GM19035 (cell line): ENCODE data around the gene NIP7.
"Not testable (repeated sequence)": the region's sequence is repeated elsewhere in the genome, so short reads cannot be mapped to it uniquely, and the experiment has no call there.

Source experiments
- ATAC-seq: cut with Tn5 transposase; IDR thresholded peaks from one replicate; pipeline ENCODE4 v1.9.1; 2021; ENCODE audit not compliant: unreplicated experiment

Gene NIP7

DNA sequence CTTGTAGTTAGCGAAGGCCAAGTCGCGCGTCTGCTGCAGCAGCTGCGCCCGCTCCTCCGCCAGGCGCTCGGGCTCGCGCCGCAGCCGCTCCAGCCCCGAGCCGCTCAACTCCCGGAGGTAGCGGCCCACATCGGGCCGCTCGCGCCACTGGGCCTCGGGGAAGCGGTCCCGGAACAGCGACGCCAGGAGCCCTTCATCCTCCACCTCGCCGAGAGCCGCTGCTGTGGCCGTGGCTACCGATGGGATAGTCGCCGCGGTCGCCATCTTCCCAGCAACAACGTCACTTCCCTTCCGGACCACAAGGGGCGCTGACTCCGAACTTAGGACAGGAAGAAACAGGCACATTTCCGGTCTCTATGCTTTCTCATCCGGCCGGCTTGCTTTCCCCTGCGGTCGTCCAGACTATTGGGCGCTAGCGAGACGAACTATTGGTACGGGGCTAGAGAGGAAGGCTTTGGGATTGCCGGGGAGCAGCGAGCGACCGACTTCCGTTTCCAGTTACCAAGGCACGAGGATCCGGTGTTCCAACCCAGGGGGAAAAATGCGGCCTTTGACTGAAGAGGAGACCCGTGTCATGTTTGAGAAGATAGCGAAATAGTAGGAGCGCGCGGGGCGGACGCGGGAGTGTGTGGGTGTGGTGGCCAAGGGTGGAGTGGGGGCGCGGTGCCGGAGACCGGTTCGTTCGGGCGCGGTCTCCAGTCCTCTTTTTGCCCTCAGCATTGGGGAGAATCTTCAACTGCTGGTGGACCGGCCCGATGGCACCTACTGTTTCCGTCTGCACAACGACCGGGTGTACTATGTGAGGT lies at the start of gene NIP7, which contains the start of gene COG8:
Gene NIP7, plus strand, starts transcription at position 484 of the 806 bp plus-strand sequence. Its CDS starts 58 bp downstream, at position 542.
Gene COG8, minus strand, starts transcription at position 276 of the 806 bp plus-strand sequence. Its CDS starts 12 bp downstream, at position 264.
- peak; percentile 88 for ATAC-seq

DNA sequence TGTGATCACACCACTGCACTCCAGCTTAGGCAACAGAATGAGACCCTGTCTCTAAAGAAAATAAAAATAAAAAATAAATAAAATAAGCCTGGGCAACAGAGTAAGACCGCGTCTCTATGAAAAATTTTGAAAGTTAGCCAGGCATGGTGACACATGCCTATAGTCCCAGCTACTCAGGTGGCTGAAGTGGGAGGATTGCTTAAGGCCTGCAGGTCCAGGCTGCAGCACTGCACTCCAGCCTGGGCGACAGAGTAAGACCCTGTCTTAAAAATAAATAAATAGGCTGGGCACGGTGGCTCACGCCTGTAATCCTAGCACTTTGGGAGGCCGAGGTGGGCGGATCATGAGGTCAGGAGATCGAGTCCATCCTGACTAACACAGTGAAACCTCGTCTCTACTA lies 47.9 kb upstream of the NIP7 start:
- not testable (repeated sequence) for ATAC-seq

DNA sequence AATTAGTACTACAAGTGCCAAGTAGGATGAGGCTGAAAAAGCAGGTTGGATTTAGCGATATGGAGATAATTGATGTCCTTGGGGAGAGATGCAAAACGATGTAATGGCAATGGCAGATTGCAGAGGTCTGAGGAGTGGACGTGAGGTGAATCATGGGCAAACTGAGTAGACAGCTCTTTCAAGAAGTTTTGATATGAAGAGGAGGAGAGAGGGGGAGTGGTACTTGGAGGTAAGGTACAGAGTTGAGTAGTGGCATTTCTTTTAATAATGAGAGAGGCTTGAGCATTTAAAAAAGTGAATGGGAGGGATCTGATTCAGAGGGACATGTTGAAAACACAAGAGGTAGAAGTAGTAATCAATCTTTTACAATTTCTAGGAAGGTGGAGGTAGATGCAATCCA lies 46.2 kb upstream of the NIP7 start:
- no peak for ATAC-seq

DNA sequence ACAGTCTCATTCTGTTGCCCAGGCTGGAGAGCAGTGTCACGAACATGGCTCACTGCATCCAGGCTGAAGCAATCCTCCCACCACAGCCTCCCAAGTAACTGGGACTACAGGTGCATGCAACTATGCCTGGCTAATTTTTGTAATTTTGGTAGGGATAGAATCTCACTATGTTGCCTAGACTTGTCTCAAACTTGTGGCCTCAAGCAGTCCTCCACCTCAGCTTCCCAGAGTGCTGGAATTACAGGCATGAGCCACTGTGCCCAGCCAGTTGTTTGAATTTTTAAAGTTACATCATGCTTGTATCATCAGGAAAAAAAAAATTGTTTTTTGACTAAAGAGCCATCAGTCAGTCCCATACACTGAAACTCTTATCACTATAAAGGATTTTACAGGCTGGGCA lies 45.5 kb upstream of the NIP7 start:
- ATAC-seq, result no peak

DNA sequence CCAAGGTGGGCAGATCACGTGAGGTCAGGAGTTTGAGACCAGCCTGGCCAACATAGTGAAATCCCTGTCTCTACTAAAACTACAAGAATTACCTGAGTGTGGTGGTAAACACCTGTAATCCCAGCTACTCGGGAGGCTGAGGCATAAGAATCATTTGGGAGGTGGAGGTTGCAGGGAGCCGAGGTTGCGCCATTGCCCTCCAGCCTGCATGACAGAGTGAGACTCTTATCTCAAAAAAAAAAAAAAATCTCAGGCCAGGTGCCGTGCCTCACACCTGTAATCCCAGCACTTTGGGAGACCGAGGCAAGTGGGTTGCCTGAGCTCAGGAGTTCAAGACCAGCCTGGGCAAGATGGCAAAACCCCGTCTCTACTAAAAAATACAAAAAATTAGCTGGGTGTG lies 42.8 kb upstream of the NIP7 start:
- ATAC-seq, result not testable (repeated sequence)

DNA sequence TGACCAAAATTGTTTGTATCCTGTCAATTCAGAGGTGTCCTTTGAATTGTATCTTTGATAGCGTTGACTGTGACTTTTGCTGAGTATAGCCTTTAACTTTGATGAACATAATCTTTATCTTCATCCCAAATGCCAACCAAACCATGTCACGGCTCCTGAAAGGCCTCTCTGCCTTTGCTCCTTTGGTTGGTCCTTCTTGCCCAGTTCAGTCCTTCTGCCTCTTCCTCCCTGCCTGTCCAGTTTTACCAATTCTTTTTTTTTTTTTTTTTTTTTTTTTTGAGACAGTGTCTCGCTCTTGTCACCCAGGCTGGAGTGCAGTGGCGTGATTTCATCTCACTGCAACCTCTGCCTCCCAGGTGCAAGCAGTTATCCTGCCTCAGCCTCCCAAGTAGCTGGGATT lies 41.3 kb upstream of the NIP7 start:
- ATAC-seq, result no peak

DNA sequence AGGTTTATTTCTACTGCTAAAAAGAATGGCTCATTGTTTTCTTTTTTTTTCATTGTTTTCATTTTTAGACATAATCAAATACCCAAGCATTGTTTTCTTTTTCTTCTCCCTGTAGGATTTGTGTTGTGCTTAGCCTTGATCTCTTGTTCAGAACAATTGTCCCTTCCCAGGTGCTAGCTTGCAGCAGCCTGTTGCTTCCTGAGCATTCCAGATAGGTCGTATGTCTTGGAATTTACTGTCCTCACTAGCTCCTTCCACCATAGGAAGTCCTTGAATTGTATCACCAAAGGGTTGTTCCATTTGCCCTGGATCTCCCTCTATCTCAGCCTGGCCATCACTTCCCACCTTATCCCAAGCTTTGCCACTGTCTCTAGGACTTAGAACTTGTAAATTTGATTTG lies 38.4 kb upstream of the NIP7 start:
- no peak for ATAC-seq

DNA sequence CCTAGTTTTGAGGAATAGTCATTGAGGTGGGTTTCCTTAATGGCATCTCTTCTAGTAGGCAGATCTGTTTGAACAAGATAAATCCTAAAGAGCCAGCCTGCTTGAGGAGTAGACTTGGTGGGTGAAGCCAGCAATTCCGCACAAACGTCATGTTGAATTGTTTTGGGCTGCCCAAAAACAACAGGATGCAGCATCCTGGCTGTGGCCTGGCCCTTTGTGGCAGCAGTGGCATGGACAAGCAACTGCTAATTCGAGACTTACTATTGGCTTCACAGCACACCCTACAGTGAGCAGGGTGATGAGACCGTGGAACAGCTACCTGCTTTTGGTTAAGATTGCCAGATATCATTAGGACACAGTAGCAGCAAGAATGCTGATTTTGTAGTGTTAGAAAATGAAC lies 37.7 kb upstream of the NIP7 start:
- no peak for ATAC-seq

DNA sequence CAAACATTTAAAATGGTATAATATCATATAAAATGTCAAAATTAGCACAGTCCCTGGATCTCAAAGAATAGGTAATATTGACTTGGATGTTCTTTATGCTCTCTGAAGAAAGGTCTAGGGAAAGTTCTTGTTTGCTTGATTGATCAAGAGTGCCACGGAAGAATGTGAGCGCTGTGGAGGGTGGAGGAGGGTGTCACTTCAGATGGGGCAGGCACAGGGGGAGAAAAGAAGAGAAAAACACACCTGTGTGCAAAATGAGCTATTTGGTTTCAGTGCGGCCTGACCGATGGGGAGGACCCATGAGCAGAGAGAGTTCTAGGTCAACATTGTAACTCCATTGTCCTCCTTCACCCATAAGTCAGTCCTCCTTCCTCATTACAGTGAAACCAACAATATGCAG lies 37.3 kb upstream of the NIP7 start:
- ATAC-seq, result no peak

DNA sequence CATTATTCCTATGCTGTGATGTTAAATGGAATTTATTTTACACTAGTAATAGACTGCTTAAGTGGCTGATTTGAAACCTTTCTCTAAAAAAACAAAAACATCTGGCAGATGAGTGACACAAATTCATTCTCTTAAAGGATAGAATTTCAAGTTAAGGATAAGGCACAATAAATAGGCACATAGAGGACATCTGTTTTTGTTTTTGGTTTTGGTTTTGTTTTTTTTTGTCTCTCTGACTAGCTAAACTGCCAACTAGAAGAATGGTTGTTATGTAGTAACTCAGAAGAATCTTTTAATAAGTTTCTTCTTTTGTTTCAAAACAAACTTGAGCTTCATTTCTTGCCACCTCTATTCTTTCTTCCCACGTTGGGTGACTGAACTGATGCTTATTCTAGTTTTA lies 33.5 kb upstream of the NIP7 start:
- ATAC-seq, result no peak

DNA sequence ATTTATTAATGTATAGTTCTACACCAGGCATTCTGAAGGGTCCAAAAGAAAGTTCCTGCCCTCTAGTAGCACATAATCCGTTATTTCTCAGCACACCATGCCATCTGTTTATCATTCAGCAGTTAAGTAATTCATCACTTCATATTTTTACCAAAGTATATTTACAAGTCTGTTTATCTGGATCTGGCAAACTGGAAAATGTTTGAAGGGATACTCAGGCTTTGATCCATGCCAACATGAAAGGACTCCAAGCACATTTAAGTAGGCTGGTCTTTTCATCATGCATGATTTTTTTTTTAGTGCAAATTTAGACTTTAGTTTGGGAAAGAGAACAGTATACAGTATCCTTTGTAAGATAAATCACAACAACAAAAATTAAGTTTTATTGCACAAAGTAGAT lies 32.5 kb upstream of the NIP7 start:
- ATAC-seq, result no peak

DNA sequence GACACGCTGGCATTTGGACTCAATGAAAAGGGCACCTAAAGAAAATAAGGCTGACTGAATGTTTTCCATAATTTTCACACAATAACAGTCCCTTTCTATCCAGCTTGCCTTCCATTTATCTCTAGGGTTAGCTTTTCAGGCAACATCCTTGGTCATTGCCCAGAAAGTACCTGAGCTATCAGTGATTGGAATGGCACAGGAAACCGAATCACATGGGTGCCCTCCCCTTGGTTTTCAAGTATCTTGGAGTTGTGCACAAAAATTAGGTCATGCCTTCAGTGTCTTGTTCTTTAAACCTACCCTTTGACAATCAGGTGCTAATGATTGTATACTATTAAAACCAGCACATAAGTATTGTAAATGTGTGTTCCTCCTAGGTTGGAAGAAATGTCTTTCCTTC lies 31.7 kb upstream of the NIP7 start:
- no peak for ATAC-seq

DNA sequence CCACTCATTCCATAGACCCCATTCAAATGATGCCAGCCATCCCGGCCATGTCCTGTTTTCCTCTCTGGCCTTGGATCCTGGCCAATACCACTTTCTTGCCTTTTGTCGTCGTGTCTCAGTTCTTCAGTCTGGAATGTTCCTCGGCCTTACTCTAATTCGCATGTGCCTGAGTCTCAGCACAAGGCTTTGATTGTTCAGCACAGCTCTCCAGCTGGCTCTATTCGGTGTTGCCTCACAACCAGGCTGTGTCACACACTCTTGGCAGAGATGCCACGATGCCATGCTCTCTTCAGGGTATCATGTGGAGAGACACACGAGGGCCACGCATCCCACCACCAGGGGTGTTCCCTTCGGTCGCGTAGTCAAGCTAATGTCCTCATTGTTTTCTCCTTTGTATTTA lies 30.3 kb upstream of the NIP7 start:
- ATAC-seq, result no peak

DNA sequence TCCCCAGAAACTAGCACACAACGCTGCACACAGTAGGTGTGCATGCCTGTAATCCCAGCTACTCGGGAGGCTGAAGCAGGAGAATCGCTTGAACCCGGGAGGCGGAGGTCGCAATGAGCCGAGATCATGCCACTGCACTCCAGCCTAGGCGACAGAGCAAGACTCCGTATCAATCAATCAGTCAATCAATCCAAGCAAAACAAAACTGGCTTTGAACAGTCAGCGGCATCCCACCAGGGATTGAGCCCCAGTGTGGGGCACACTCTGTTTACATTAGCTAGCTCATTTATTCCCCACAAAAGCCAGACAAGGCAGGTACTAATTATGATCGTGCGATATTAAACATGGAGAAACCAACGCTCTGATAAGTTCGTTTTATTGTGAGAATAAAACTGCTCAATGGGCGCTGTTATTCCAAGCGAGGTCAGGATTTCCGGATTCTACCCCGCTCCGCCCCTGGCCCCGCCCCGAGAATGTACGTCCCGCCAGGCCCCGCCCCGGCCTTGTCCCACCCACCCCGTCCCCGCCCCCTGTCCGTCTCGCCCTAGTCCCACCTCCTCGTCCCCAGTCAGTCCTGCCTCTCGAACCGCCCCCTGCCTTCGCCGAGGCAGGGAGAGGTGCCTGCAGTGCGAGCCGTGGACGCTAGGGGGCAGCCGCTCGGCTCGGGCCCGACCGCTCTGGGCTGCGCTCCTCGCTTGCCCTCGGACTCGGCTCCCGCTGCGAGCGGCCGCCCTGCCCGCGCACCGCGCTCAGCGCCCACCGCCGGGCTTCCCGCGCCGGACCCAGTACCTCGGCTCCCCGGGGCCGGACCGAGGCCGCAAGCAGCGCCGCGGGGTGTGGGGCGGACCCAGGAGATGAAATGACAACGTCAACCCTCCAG lies 28.7 kb upstream of the NIP7 start, which contains the start of gene VPS4A:
Gene VPS4A, plus strand, starts transcription at position 698 of the 880 bp plus-strand sequence. Its CDS starts 162 bp downstream, at position 860.
- ATAC-seq, result peak; percentile 92

DNA sequence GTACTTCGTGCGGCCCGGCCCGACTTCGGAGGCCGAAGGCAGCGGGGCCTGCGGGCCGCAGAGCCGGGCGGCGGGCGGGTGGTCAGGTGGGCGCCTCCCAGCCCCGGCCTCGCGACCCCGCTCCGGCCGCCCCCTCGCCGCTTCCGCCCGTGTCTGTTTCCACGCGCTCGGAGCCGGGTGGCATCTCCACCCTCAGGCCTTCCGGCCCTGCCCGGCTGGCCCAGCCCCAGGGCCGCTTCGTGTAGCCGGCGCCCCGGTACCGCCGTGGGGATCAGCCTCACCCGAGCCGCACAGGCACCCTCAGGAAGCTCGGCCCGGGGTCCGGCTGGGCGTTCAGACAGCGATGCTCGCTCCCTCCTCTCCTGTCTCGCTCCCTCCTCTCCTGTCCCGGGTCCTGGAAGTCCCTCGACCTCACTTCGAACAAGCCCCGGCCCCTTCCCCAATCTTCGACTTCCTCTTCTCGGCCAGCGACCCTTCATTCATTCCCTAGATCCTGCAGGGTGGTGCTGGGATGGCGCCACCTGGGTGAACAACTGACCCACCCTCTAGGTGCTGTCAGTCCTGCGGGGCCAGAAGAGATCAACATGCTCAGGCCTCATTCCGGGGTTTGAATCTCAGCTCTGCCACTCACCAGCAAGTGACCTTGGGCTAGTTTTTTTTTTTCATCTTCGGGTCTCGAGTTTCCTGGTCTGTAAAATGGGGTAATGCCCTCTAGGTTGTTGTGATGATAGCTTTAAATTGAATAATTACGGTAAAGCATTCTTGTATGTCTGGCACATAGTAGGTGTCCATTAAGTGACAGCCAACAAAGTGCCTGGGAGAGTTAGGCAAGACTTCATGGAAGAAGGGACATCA lies 27.8 kb upstream of the NIP7 start:
- peak; percentile 52 for ATAC-seq

DNA sequence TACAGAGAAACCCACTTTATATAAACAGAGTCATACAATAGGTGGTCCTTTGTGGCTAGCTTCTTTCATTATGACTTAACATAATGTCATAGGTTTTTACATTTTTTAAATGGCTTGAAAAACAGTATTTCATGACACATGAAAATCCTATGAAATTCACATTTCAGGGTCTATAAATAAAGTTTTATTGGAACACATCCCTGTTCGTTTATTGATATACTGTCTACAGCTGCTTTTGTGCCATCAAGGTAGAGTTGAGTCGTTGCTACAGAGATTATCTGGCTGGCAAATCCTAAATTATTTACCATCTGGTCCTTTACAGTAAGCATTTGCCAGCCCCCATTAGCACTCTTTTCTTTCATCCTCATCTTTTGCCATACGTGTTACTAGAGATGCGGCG lies 26.1 kb upstream of the NIP7 start:
- ATAC-seq, result no peak

DNA sequence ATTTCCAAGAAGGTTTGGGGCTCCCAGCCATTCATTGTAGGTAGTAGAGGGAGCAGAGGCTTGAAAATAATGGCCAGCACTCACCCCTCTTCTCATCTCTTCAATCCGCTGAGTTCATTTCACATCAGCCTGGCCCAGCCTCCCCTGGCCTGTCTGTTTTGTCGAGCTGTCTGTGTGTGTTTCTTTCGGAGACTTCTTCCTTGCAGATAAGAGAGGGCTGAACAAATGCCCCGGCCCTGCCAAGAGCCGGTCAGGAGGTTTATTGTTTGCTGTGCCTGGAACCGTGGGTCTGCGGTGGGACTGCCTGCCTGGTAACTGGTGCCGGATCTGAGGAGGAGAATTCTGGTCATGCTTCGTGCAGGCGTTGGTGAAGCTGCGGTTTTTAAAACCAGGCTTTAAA lies 25.0 kb upstream of the NIP7 start:
- no peak for ATAC-seq

DNA sequence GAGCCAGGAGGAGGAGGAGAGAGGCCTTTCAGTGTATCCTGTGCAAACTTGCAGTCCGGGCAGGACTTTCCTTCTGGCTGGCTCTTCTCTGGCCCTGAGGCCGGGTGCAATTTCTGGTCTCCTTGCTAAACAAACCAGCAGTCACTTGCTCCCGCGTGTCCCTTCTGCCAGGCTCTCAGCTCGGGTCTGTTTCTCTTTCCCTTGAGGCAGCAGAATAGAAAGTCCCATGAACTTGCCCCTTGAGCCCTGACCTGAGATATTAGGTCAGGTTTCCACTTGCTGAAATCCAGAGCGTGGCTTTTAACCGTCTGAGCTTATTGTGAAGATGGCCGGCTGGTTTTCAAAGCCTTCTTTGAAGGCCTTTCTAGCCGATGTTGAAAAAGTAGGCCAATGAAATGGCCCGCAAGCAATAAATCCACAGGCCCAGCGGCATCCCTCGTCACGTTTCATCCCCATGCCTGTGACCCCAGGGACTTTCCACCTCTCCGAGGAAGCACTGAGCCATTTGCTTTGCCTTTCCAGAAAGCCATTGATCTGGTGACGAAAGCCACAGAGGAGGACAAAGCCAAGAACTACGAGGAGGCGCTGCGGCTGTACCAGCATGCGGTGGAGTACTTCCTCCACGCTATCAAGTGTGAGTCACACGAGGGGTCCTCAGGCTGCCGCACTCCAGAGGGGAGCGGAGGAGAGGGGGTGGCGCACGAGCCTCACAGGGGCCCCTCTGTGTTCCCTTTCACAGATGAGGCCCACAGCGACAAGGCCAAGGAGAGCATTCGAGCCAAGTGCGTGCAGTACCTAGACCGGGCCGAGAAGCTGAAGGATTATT lies 23.9 kb upstream of the NIP7 start:
- no peak for ATAC-seq

DNA sequence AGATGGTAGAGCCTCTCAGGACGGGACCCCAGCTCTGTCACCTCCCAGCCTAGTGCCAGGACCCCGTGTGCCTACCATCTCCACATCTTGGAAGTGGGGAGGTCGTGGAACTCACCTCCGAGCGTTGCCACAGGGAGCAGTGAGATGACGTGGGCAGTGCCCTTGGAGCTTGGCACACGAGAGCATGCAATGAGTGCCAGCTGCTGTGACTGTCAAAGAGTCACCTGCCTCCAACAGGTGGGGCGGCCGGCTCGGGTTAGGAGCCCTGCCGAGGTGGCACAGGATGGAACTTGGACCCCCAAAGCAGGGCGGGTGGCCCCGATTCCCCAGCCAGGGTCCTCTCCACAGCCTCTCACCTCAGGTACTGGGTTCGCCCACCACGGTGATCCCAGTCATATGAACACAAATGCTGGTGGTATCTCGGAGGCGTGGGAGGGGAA lies 23.0 kb upstream of the NIP7 start:
- ATAC-seq, result no peak
